GM18502 (cell line): Measurements from ENCODE around the gene USP7.
"Not testable (repeated sequence)": the region's sequence is repeated elsewhere in the genome, so short reads cannot be mapped to it uniquely, and the experiment has no call there.

ENCODE experiments used
- ATAC-seq: cut with Tn5 transposase; IDR thresholded peaks from one replicate; pipeline ENCODE4 v1.9.1; 2021; ENCODE audit warnings: mild to moderate bottlenecking; ENCODE audit not compliant: unreplicated experiment, poor library complexity

USP7 gene

GRCh38 chr16:8886593-8887430, 76.9 kb downstream of the USP7 start:
- no peak for ATAC-seq

GRCh38 chr16:8885674-8886592, 77.8 kb downstream of the USP7 start:
- ATAC-seq, result no peak

- ATAC-seq, result no peak
Observed at GRCh38 chr16:8882725-8883377, 80.9 kb downstream of the USP7 start.

- ATAC-seq, result no peak
Observed at GRCh38 chr16:8882041-8882617, 81.6 kb downstream of the USP7 start, which contains the start of gene LITAFD. LITAFD (plus strand) TSS chr16:8882351; CDS start chr16:8884356, 2,005 bp downstream.

- no peak for ATAC-seq
Observed at GRCh38 chr16:8880839-8881510, 82.7 kb downstream of the USP7 start.

- no peak for ATAC-seq
Observed at GRCh38 chr16:8878523-8878911, 85.2 kb downstream of the USP7 start.

- no peak for ATAC-seq
Observed at GRCh38 chr16:8877894-8878522, 85.7 kb downstream of the USP7 start.

GRCh38 chr16:8875317-8875716, 88.4 kb downstream of the USP7 start:
- ATAC-seq, result not testable (repeated sequence)

- ATAC-seq, result no peak
Observed at GRCh38 chr16:8874388-8874787, 89.3 kb downstream of the USP7 start.

GRCh38 chr16:8873866-8874195, 89.9 kb downstream of the USP7 start:
- ATAC-seq, result not testable (repeated sequence)

- no peak for ATAC-seq
Observed at GRCh38 chr16:8872967-8873865, 90.5 kb downstream of the USP7 start.

- no peak for ATAC-seq
Observed at GRCh38 chr16:8872071-8872470, 91.6 kb downstream of the USP7 start.

GRCh38 chr16:8869988-8870241, 93.8 kb downstream of the USP7 start:
- ATAC-seq, result not testable (repeated sequence)

- no peak for ATAC-seq
Observed at GRCh38 chr16:8869212-8869987, 94.3 kb downstream of the USP7 start.

- ATAC-seq, result peak; percentile 67
Observed at GRCh38 chr16:8868416-8869211, 95.1 kb downstream of the USP7 start, which contains the start of gene CARHSP1. CARHSP1 (minus strand) TSS chr16:8869006; CDS start chr16:8859328, 9,678 bp downstream.

GRCh38 chr16:8867932-8868415, 95.7 kb downstream of the USP7 start:
- peak; percentile 1 for ATAC-seq
